WERI-Rb-1 (cell line): Measurements from ENCODE around the gene OR1I1.

Experiments used
- DNase-seq: peaks from one replicate; pipeline ENCODE4 v3.0.0-alpha.2; 2020
- H3K27ac ChIP-seq: fragments of 250-450 bp; sonication (Bioruptor Pico); 2 replicates; pipeline ENCODE4 v1.5.1; 2020; ENCODE audit warnings: mild to moderate bottlenecking, moderate library complexity
- H3K27me3 ChIP-seq: fragments of 250-450 bp; sonication (Bioruptor Pico); 2 replicates; pipeline ENCODE4 v1.5.1; 2021; ENCODE audit warnings: mild to moderate bottlenecking, low read depth, moderate library complexity; ENCODE audit not compliant: insufficient read depth, severe bottlenecking
- H3K36me3 ChIP-seq: fragments of 250-450 bp; sonication (Bioruptor Pico); 2 replicates; pipeline ENCODE4 v1.5.1; 2020; ENCODE audit warnings: mild to moderate bottlenecking, moderate library complexity
- H3K4me3 ChIP-seq: 2 replicates; pipeline ENCODE4 v1.5.1; 2011; ENCODE audit warnings: low read depth, mild to moderate bottlenecking, control low read depth, low read length
- H3K9me3 ChIP-seq: fragments of 250-450 bp; sonication (Bioruptor Pico); 2 replicates; pipeline ENCODE4 v1.5.1; 2021; ENCODE audit warnings: mild to moderate bottlenecking, moderate library complexity; ENCODE audit not compliant: severe bottlenecking
- CTCF ChIP-seq: IDR thresholded peaks from 2 replicates; pipeline ENCODE4 v1.5.1; 2011; ENCODE audit warnings: low read depth, mild to moderate bottlenecking, control low read depth, inconsistent platforms, low read length

OR1I1 gene

GRCh38 chr19:15081911-15082310 lies at the start of gene OR1I1:
Gene OR1I1 (plus strand): TSS chr19:15082211. CDS start chr19:15087066, 4,855 bp downstream.
- TF ChIP-seq CTCF: no peak
- Histone ChIP-seq H3K27me3 (peaks cover 86% of the 10 kb centered on the region), H3K9me3 (no peaks in the 10 kb centered on the region), H3K36me3 (no peaks in the 10 kb centered on the region), H3K27ac (no peak within 1 kb of the TSS), H3K4me3 (no peak within 1 kb of the TSS)
- no peak for DNase-seq

- no peak for TF ChIP-seq CTCF
- H3K27ac ChIP-seq: no peak overlapping the region
- H3K9me3 ChIP-seq: no peaks in the 10 kb centered on the region
- DNase-seq: no peak
- H3K36me3 ChIP-seq: no peaks in the 10 kb centered on the region
- H3K27me3 ChIP-seq: peaks cover 87% of the 10 kb centered on the region
- no peak overlapping the region for H3K4me3 ChIP-seq
Measured at GRCh38 chr19:15035795-15036311, 46.2 kb upstream of the OR1I1 start.

- Histone ChIP-seq H3K27ac (no peak overlapping the region), H3K27me3 (peaks cover 83% of the 10 kb centered on the region), H3K4me3 (no peak overlapping the region), H3K9me3 (no peaks in the 10 kb centered on the region), H3K36me3 (no peaks in the 10 kb centered on the region)
- no peak for TF ChIP-seq CTCF
- DNase-seq: no peak
Measured at GRCh38 chr19:15037586-15037985, 44.4 kb upstream of the OR1I1 start.

GRCh38 chr19:15038294-15038693 lies 43.7 kb upstream of the OR1I1 start:
- Histone ChIP-seq H3K9me3 (no peaks in the 10 kb centered on the region), H3K36me3 (no peaks in the 10 kb centered on the region), H3K4me3 (no peak overlapping the region), H3K27ac (no peak overlapping the region), H3K27me3 (peaks cover 83% of the 10 kb centered on the region)
- no peak for TF ChIP-seq CTCF
- no peak for DNase-seq

GRCh38 chr19:15042003-15042402 lies 40.0 kb upstream of the OR1I1 start:
- DNase-seq: no peak
- H3K27ac ChIP-seq: no peak overlapping the region
- H3K4me3 ChIP-seq: no peak overlapping the region
- no peaks in the 10 kb centered on the region for H3K36me3 ChIP-seq
- peaks cover 80% of the 10 kb centered on the region for H3K27me3 ChIP-seq
- no peaks in the 10 kb centered on the region for H3K9me3 ChIP-seq
- no peak for TF ChIP-seq CTCF

- Histone ChIP-seq H3K4me3 (no peak overlapping the region), H3K36me3 (no peaks in the 10 kb centered on the region), H3K9me3 (no peaks in the 10 kb centered on the region), H3K27me3 (peaks cover 80% of the 10 kb centered on the region), H3K27ac (no peak overlapping the region)
- TF ChIP-seq CTCF: no peak
- no peak for DNase-seq
Measured at GRCh38 chr19:15042826-15043225, 39.2 kb upstream of the OR1I1 start.
